ENCODE results near the gene DGKG.

GRCh38 chr3:186380622-186381380 is 18.8 kb upstream of the DGKG start:
- no peak for TF ChIP-seq CTCF (IDR thresholded peaks at IDR 0.05)
- TF ChIP-seq POLR2A (IDR thresholded peaks at IDR 0.05) = no peak
